HG02678 (cell line): Measurements from ENCODE around the gene EPSTI1.
"Not testable (repeated sequence)": the region's sequence is repeated elsewhere in the genome, so short reads cannot be mapped to it uniquely, and the experiment has no call there.

Experiments used
- ATAC-seq: cut with Tn5 transposase; IDR thresholded peaks from one replicate; pipeline ENCODE4 v1.9.1; 2021; ENCODE audit warnings: mild to moderate bottlenecking, moderate library complexity; ENCODE audit not compliant: unreplicated experiment

Gene EPSTI1

DNA sequence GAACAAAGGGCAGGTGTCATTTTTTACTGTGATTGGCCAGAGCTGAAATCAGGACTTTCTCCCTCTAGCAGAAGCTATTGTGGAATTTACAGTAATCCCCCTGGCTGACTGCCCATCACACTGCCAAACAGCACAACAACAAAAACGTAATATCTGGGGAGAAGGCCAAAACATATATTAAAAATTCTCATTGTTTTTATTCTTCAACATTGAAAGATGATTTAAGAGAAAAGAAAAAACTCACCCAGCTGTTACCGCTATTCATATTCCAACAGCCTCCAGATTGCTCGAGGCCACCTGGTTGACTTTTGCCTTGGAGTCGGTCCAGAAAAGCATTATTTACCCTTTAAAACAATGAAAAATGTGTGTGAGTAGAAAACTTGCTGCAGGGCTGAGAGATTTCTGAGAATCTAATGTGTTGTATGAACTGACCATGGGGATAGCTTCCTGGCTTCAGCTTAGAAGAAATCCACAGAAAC, 97.2 kb downstream of the EPSTI1 start:
- no peak for ATAC-seq

DNA sequence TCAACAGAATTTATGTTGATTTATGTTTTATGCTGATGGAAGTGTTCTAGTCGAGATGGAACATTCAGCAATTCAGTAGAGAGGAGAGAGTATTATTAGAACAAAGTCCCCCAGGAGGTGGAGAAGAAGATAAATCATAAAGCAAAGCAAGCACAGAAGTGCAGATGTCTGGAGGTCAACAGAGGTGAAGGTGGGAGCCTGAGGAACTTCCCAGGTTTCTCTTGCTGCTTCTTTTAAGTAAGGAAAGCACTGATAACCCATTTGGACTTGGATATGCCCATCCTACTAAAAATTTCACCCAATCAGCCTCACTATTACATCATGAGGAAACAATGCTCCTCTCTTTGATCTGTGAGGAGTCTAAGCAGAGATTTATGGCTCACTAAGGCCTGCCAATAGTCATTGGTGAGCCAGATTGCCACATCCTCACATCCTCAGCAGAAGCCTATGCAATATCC, 98.8 kb downstream of the EPSTI1 start:
- ATAC-seq: no peak

DNA sequence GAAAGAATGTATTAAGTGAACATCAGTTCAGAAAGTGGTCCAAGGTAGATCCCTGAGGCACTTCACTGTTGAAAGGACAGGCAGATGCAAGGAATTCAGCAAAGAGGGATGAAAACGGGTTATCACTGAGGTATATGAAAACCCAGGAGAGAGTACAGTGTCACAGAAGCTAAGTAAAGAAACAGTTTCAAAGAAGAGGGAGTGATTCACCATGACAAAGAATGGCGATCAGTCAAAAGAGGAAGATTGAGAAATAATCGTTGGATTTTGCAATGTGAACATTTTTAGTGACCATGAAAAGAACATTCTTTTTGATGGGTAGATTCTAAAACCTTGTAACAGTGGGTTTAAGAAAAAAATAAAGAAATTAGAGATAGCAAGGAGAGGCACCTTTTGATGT, 99.3 kb downstream of the EPSTI1 start:
- no peak for ATAC-seq

DNA sequence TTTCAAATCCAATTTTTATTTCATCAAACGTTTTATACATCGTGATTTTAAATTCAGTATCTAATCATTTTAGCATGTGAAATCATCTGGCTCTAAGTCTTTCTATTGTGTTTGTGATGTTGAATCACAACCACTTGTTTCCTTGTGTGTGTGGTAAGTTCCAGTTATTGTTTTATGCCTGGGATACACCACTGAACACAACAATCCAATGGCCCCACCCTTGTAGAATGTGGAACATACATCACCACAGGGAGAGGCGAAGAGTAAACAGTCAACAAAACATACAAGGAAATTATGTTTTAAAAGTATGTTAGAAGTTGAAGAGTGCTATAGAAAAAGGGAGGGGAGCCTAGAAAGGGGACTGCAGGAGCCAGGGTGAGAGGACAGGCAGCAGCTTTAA, 100.5 kb downstream of the EPSTI1 start:
- no peak for ATAC-seq

DNA sequence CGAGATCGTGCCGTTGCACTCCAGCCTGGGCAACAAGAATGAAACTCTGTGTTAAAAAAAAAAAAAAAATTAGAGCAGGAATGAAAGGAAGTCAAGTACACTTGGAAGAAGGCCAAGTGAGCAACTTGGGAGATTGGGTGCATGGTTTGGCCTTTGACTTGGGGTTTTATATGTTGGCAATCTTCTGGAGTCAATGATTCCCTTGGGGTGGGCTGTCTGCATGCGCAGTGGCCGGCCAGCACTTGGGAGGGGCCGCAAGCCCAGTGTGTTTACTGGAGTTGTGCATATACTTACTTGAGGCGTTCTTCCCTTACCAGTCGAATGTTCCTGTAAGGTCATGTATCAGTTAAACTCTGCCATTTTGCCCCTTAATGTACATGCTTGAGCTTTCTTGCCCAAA, 106.7 kb downstream of the EPSTI1 start:
- ATAC-seq: no peak

DNA sequence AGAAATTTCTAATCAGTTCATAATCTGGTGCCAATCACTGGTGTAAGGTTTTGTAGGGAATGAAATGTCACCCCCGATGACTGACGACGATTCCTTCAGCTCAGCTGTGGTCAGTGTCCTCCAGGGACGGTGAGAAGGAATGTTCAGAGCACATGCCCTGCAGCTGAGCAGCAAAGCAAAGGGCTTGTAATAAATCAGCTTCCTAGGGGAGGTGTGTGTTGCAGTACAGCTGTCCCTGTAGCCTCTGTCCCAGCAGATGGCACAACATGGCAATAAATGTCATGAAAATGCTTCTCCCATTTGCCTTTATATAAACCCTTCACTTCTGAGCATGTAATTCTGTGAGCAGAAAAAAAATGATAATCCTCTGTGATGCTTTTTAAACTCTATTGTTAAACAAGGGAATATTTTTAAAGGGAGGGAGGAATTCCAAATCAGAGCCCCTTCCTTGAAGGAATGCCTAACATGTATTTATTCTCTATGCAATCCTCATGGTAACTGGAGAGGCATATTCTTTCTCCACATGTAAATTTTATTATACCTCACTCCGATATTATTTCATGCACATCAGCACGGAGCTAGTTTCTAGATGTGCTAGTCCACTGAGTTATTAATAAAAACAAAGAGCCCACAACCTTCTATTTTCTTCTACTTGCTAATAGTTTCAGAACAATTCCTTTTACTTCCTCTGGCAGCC, 108.1 kb downstream of the EPSTI1 start:
- ATAC-seq: no peak

DNA sequence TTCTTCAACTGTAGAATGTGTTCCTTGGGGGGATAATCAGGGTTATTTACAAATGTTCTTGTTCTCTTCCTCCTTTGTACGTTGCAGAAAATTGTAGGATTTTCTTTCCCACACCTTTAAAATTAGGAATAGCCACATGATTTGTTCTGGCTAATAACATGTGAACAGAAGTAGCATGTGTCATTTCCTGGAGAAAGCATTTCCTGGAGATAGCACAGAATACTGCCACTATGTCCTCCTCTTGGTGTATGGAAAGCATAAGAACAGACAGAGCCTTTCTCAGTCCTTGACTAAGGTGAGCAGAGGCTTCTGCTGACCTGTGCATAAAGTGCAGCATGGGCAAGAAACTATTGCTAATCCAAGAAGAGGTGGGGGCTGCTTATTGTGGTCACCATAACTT, 108.9 kb downstream of the EPSTI1 start:
- ATAC-seq: no peak

DNA sequence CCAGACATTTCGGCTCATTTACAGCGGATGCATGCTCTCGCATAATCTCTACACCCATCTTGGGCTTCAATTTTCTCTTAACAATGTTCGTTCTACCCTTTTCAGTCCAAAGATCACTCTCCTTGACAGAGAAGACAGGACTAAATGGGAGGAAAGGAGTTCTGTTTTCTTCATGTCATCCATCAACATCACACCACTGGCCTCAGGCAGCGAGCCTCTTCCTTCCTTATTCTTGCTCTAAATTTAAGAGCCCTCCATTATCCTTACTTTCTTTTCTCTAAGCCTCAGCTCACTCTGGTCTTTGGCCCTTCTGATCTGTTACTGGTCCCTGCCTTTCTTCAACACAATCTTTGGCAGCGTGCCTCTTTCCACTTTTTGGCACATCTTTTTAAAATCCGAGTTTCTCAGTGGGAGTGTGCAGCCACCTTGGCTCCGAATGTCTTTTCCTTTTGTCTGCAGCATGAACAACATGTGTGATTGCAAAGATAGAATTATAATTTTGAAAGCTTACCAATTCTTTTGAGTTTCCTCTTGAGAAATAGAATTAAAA, 111.9 kb downstream of the EPSTI1 start:
- no peak for ATAC-seq

DNA sequence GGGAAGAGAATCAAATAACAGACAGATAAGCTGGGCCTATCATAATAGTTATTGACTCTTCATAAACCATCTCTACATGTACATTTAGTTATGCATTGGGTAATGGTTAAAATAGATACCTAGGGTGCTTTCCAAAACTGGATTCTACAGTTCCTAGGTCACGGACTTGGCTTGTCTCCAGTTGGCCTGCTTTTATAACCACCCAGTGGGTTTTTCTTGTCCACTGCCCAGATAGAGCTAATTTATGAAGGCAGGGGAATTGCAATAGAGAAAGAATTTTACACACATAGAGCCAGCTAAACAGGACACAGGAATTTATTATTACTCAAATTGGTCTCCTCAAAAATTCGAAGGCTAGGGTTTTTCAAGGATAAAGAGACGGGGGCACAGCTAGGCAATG, 113.3 kb downstream of the EPSTI1 start:
- no peak for ATAC-seq

DNA sequence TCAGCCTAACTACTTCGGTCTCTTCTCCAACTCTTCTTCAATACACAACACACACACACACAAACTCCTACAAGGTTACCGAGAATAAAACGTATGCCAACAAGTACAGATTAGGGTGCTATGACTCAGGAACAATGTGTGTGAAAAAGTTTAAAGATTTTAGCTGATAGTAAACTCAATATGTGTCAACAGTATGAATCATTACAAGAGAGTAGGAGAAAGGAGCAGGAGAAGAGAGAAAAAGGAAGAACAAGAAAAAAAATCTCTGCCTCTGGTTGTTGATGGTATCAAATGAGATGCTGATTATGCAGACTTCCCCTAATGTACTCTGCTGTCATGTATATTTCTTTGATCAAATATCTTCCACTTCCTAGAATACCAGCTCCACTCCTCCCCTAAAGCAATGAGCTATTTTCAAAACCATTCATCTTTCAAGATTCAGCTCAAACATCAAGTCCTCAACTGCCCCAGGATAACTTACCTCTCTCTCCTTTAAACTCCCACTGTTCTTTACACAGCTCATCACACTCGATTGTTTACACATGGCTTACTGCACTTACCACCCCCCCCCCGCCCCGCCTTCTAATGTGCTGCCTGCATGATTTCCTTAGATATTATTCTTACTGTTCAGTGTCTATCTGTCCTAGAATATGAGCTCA, 115.0 kb downstream of the EPSTI1 start:
- ATAC-seq: no peak

DNA sequence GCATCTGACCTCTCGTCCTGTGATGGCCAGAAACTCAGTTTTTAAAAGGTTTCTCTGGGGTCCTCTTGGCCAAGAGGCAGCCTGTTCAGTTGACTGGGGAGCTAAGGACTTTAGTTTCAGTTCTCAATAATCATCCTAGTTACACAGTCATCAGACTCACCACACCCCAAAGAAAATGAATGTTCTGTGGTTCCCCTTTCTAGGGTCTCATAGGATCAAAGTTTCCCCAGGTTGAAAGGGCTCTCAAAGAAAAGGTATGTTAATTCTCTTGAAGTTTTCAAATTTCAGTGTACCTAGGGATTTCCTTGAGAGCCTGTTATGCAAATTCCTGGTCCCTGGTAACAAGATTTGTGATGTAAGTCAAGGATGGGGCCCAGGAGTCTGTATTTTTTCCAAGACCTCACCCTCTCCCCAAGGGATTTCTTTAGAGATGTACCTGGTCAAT, 115.7 kb downstream of the EPSTI1 start:
- ATAC-seq: peak; percentile 95

DNA sequence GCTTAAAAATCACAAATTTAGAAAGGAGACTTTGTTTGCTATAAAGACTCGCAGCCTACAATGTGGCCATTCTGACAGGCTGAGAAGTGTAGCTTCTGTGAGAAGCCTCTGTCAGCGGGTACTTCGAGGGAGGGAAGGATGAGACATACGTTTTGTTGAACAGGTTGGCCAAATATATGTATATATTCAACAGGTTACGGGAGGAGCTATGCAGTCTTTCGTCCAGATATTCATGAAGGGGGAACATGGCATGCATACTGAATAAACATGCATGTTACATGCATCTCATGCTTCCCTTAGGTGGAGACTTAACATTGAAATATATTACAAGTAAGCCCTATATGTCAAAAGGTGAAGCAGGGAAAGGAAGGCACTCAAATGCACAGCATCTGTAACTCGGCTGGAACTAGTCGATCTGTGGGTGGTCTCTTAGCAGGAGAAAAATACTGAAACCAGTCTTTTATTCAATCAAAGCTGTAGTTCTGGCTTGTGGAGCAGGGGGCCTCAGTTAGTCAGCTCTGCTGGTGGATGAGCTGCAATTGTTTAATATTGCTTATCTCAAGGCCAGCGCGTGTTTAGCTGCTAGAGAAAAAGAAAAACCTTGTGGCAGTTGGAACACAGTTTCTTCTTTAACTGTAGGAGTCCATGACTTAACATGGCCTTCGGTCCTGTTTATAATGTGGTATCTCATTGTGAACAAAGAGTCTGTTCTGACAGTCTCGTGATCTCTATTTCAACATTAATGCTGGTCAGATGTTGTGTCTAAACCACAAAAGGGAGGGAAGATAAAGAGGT, 116.4 kb downstream of the EPSTI1 start:
- no peak for ATAC-seq

DNA sequence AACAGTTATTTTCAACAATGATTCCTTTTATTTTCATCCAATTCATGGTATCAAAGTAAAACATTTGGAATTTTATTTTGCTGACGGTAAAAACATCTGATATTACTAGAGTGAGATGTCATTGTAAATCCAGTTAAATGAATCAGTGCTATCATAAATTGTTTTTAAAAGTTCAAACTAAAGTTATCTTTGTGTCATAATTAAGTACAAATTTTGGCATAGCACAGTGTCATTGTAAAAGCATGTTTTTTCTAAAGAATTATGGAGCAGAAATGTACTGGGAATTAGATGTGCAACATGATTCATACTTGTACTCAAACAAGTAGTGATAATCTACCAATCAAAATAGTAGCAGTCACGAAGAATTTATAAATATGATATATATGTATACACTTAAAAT, 117.8 kb downstream of the EPSTI1 start:
- ATAC-seq: no peak

DNA sequence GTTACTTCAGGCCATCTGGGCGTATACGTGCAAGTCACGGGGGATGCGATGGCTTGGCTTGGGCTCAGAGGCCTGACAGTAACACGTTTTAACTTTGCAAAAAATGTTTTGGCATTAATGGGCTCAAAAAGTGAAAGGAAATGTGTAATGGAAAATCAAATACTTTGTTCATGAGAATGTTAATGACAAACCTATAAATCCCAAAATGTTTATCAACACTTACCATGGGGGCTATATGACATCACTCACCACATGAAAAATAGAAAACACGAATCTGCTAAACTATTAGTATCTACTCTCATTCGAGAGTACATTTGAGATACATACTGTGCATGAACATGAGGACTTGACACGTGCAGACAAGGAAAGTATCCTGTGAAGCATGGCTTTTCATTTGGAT, 119.0 kb downstream of the EPSTI1 start:
- no peak for ATAC-seq

DNA sequence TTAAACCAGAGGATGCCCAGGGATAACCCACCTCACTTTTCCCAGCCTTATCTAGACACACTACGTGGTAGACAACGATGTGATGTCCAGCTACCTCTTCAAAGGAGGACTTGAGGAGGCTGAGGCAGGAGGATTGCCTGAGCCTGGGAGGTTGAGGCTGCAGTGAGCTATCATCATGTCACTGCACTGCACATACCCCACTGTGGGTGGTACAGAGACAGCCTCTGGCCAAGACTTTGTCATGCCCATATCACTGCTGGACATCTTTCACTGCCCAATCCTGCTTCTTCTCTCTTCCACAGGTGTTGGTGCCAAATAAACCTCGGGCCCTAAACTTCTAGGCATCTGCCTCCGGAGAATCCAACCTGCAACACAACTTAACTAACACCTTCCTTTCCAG, 124.8 kb downstream of the EPSTI1 start:
- ATAC-seq: no peak

DNA sequence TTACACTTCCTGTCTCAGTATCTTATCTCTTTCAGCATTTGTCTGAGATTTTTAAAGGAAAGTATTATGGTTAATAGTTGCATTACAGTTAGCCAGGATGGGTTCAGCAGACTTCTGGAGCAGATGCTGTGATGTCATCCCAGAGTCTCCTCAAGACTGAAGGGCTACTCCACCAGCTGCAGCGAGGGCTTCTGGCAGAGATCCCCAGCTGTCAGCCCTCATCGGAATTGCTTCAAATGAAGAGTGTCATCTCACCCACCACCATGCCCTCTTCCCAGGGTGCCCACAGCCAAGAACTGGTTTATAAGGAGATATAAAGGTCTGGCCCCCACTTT, 126.3 kb downstream of the EPSTI1 start:
- ATAC-seq: no peak

DNA sequence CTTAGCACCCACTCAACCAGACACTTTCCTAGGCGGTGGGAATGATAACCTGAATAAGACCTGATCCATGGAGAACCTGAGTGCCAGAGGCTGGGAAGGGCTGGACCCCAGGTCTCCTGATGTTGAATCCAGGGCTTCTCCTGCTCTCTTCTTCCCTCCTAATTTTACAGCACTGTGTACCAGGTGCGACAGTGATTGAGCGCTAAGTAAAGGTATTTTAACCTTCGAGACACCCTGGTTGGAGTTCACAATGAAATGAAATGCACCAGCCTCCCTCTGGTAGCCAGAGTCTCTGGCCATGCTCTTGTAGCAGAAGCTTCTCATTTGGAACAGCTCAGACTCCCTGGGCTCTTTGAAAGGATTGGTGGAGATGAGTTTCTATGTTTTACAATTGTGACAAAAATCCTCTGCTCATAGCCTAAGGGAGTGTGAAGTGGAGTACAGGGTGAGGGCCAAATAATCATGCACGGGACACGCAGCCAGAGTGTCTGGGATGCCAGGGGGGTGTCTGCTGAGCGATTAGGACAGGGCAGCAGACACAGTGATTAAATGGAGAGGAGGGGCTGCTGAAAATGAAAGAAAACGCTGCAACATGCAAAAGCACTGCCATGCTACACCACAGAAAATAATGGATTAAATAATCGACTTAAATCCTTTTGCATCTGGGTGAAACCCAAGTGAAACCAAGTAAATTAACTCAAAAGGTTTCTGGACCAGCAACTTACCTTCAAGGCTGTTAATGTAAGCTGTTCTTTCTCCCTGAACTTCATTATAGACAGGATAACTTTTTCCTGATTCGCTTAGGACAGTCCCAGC, 126.9 kb downstream of the EPSTI1 start:
- ATAC-seq: no peak

DNA sequence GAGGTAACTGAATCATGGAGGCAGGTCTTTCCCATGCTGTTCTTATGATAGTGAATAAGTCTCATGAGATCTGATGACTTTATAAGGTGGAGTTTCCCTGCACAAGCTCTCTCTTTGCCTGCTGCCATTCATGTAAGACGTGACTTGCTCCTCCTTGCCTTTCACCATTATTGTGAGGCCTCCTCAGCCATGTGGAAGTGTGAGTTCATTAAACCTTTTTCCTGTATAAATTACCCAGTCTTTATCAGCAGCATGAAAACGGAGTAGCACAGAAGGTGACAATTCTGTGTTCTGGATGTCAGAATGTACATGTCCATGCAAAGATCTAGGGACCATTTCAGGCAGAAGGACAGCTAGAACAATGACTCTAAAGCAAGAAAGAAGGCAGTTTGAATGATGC, 129.7 kb downstream of the EPSTI1 start:
- not testable (repeated sequence) for ATAC-seq

DNA sequence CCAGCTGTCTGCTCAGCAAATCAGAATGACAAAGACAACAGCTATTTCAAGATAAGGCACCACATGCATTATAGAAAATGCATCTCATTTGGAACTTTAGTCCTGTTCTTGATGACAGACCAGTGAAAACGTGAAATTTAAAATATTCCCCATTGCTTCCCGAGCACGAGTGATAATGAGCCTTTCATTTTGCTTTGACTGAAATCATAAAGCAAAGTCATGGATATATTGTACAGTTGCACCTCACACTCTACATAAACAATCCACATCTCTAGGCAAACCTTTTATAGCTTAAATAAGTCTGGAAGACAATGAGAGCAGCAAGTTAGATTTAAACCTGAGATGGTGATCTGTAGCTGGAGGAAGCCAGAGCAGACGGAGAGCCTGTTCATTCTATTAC, 131.6 kb downstream of the EPSTI1 start:
- ATAC-seq: no peak

DNA sequence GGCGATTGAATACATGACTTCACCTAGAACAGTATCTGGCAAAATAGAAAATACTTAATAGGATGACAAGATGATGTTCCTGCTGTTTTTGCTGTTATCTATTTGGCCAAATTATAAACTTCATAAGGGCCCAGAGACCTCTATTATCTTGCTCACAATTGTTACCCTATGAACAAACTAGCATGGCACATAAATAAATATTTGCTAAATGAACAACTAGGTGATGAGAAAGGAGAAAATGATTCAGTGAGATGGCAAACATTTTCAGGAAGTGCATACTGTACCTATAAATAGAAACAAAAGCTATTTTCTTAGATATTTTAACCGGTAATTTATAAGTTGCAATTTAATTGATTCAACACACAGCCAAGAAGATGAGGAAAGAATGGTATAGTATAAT, 132.3 kb downstream of the EPSTI1 start:
- ATAC-seq: no peak

DNA sequence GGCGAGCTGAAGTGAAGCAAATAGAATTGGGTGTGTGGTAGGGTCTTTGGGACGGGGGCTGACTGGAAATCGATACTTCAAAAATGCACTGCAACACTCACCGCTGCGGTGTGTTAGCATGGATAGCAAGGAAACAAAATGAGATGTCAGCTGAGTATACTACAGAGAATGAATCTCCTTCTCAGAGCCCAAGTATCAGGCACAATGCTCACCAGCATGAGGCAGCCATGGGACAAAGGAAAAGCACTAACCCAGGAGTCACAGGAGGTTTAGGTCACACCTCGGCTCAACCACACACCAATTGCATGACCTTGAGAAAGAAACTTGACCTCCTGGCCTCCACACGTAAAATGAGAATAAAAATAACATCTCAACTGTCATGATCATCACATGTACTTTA, 136.6 kb downstream of the EPSTI1 start:
- no peak for ATAC-seq
